Activated CD4-positive, alpha-beta T cell treated with anti-CD3 and anti-CD28 coated beads, Interleukin-2, amount 50 U/mL, for 4 hours (primary cell): Measurements from ENCODE around the gene PRAMEF1.
"Not testable (repeated sequence)": the region's sequence is repeated elsewhere in the genome, so short reads cannot be mapped to it uniquely, and the experiment has no call there.

Source experiments
- DNase-seq, 2 experiments: peaks; one replicate each; pipeline ENCODE4 v3.0.0-alpha.2; 2020

The PRAMEF1 gene

GRCh38 chr1:12791097-12791496, at the start of gene PRAMEF1:
PRAMEF1 (plus strand) TSS chr1:12791397; CDS start chr1:12793228, 1,831 bp downstream.
- DNase-seq, result not testable (repeated sequence)

GRCh38 chr1:12741946-12742345, 49.3 kb upstream of the PRAMEF1 start:
- DNase-seq, result no peak

- no peak for DNase-seq
These were observed 45.8 kb upstream of the PRAMEF1 start for GRCh38 chr1:12745126-12745991.

GRCh38 chr1:12745992-12746323, 45.2 kb upstream of the PRAMEF1 start, which contains the start of gene CFAP107:
CFAP107 (plus strand) TSS chr1:12746200; CDS start chr1:12746431, 231 bp downstream.
- no peak for DNase-seq

- no peak for DNase-seq
These were observed 42.3 kb upstream of the PRAMEF1 start for GRCh38 chr1:12748778-12749355.

- no peak for DNase-seq
These were observed 36.5 kb upstream of the PRAMEF1 start for GRCh38 chr1:12754738-12755137.

- DNase-seq, result no peak
These were observed 34.9 kb upstream of the PRAMEF1 start for GRCh38 chr1:12756273-12756672.

GRCh38 chr1:12756768-12757413, 34.3 kb upstream of the PRAMEF1 start:
- no peak for DNase-seq

- no peak for DNase-seq
These were observed 33.4 kb upstream of the PRAMEF1 start for GRCh38 chr1:12757836-12758235.

GRCh38 chr1:12760256-12760795, 30.9 kb upstream of the PRAMEF1 start:
- DNase-seq, result no peak

GRCh38 chr1:12761781-12762180, 29.4 kb upstream of the PRAMEF1 start:
- no peak for DNase-seq

- no peak for DNase-seq
These were observed 28.4 kb upstream of the PRAMEF1 start for GRCh38 chr1:12762766-12763165.

GRCh38 chr1:12763479-12763878, 27.7 kb upstream of the PRAMEF1 start:
- DNase-seq, result no peak

- no peak for DNase-seq
These were observed 27.2 kb upstream of the PRAMEF1 start for GRCh38 chr1:12764016-12764415.

- no peak for DNase-seq
These were observed 22.2 kb upstream of the PRAMEF1 start for GRCh38 chr1:12769031-12769430.

GRCh38 chr1:12769976-12770505, 21.2 kb upstream of the PRAMEF1 start:
- DNase-seq, result no peak

- DNase-seq, result no peak
These were observed 20.6 kb upstream of the PRAMEF1 start for GRCh38 chr1:12770620-12771019.

GRCh38 chr1:12771186-12771585, 20.0 kb upstream of the PRAMEF1 start:
- no peak for DNase-seq

GRCh38 chr1:12772520-12772919, 18.7 kb upstream of the PRAMEF1 start:
- DNase-seq, result no peak

- no peak for DNase-seq
These were observed 17.8 kb upstream of the PRAMEF1 start, which contains the start of gene PRAMEF12 for GRCh38 chr1:12773438-12773837. PRAMEF12 (plus strand) TSS chr1:12773738; CDS start chr1:12774868, 1,130 bp downstream.

GRCh38 chr1:12774801-12775345, 16.3 kb upstream of the PRAMEF1 start:
- DNase-seq, result no peak

GRCh38 chr1:12775443-12775842, 15.8 kb upstream of the PRAMEF1 start:
- no peak for DNase-seq
